Neuronal stem cell (in vitro differentiated cells): ENCODE data around the gene PSMB11.

ENCODE experiments used
- DNase-seq: peaks from one replicate; pipeline ENCODE4 v3.0.0-alpha.2; 2013; ENCODE audit warnings: low spot score
- H2AFZ ChIP-seq: one replicate; pipeline ENCODE4 v1.6.1; 2013; ENCODE audit warnings: mild to moderate bottlenecking, low read length, inconsistent platforms
- H2AK5ac ChIP-seq: 2 replicates; pipeline ENCODE4 v1.6.1; 2013; ENCODE audit warnings: low read depth, mild to moderate bottlenecking, inconsistent platforms, low read length, moderate library complexity, mixed read lengths
- H2BK120ac ChIP-seq: 2 replicates; pipeline ENCODE4 v1.6.1; 2013; ENCODE audit warnings: low read depth, mild to moderate bottlenecking, inconsistent platforms, low read length, moderate library complexity, mixed read lengths
- H2BK12ac ChIP-seq: one replicate; pipeline ENCODE4 v1.6.1; 2013; ENCODE audit warnings: low read length, inconsistent platforms
- H2BK15ac ChIP-seq: 2 replicates; pipeline ENCODE4 v1.6.1; 2013; ENCODE audit warnings: mild to moderate bottlenecking, low read length, inconsistent platforms, mixed read lengths
- H2BK5ac ChIP-seq: one replicate; pipeline ENCODE4 v1.6.1; 2013; ENCODE audit warnings: inconsistent platforms, mild to moderate bottlenecking, low read length, moderate library complexity
- H3K14ac ChIP-seq: one replicate; pipeline ENCODE4 v1.6.1; 2013; ENCODE audit warnings: low read length, inconsistent platforms
- H3K18ac ChIP-seq: 2 replicates; pipeline ENCODE4 v1.6.1; 2013; ENCODE audit warnings: low read length, inconsistent platforms
- H3K23ac ChIP-seq: 2 replicates; pipeline ENCODE4 v1.6.1; 2013; ENCODE audit warnings: low read depth, mild to moderate bottlenecking, mixed read lengths, low read length, inconsistent platforms; ENCODE audit not compliant: poor library complexity
- H3K27ac ChIP-seq: replicated peaks from 3 replicates; pipeline ENCODE4 v1.5.1; 2013; ENCODE audit warnings: low read length, inconsistent platforms
- H3K27me3 ChIP-seq, 3 experiments: 2 replicates each; pipeline ENCODE4 v1.6.1; 2013; ENCODE audit warnings: low read length in 3 of 3, mild to moderate bottlenecking in 2 of 3, inconsistent platforms in 1 of 3, low read depth in 1 of 3, mixed read lengths in 1 of 3, moderate library complexity in 1 of 3; ENCODE audit not compliant: control insufficient read depth in 3 of 3, insufficient read depth in 3 of 3
- H3K36me3 ChIP-seq, 2 donors: replicated peaks in 1 of 2; 2 replicates each; pipeline ENCODE4 v1.6.1; 2013; ENCODE audit warnings: low read length in 2 of 2; ENCODE audit not compliant: control insufficient read depth in 2 of 2, insufficient read depth in 2 of 2
- H3K4ac ChIP-seq: 2 replicates; pipeline ENCODE4 v1.6.1; 2013; ENCODE audit warnings: inconsistent platforms, mild to moderate bottlenecking, low read length, moderate library complexity
- H3K4me1 ChIP-seq, 2 donors: 1 replicate in 1 of 2; 2 replicates in 1 of 2; pipeline ENCODE4 v1.6.1; 2013; ENCODE audit warnings: low read length in 2 of 2, low read depth in 1 of 2; ENCODE audit not compliant: control insufficient read depth in 2 of 2, insufficient read depth in 1 of 2
- H3K4me2 ChIP-seq: one replicate; pipeline ENCODE4 v1.6.1; 2013; ENCODE audit warnings: mild to moderate bottlenecking, low read length, inconsistent platforms; ENCODE audit not compliant: insufficient read depth, poor library complexity, severe bottlenecking
- H3K4me3 ChIP-seq, 2 donors: 2 replicates each; pipeline ENCODE4 v1.5.1; 2013; ENCODE audit warnings: low read length in 2 of 2, mild to moderate bottlenecking in 2 of 2, inconsistent platforms in 1 of 2, moderate library complexity in 1 of 2
- H3K79me1 ChIP-seq: one replicate; pipeline ENCODE4 v1.6.1; 2013; ENCODE audit warnings: low read depth, mild to moderate bottlenecking, inconsistent platforms, low read length, moderate library complexity
- H3K9ac ChIP-seq: one replicate; pipeline ENCODE4 v1.6.1; 2013; ENCODE audit warnings: mild to moderate bottlenecking, low read depth, low read length, inconsistent platforms; ENCODE audit not compliant: poor library complexity
- H3K9me3 ChIP-seq, 2 donors: replicated peaks in 1 of 2; 2 replicates each; pipeline versions ENCODE3 to v1.6.1; 2013; ENCODE audit warnings: low read length in 2 of 2, mild to moderate bottlenecking in 2 of 2, inconsistent platforms in 1 of 2, low read depth in 1 of 2, mixed read lengths in 1 of 2, moderate library complexity in 1 of 2; ENCODE audit not compliant: control insufficient read depth in 2 of 2, insufficient read depth in 1 of 2
- H4K8ac ChIP-seq: one replicate; pipeline ENCODE4 v1.6.1; 2013; ENCODE audit warnings: low read depth, mild to moderate bottlenecking, inconsistent platforms, low read length, moderate library complexity
- H4K91ac ChIP-seq: one replicate; pipeline ENCODE4 v1.6.1; 2013; ENCODE audit warnings: low read length, low read depth, mild to moderate bottlenecking, inconsistent platforms; ENCODE audit not compliant: poor library complexity
- WGBS, 2 donors: extraction: QIAGEN DNeasy Blood & Tissue Kit; methylation state at CpG; one replicate each; pipeline ENCODE4 v1.1.7; 2013; ENCODE audit warnings: missing lambda C conversion rate in 2 of 2, mixed read lengths in 1 of 2; ENCODE audit not compliant: insufficient read length in 2 of 2, insufficient replicate concordance in 1 of 2; ENCODE audit errors: extremely low coverage in 2 of 2; 5-methylcytosine and 5-hydroxymethylcytosine counted together

PSMB11 gene

GRCh38 chr14:23066855-23067744 is 25.1 kb downstream of the PSMB11 start:
- Histone ChIP-seq H3K27ac (no peak overlapping the region), H2AFZ (no peak overlapping the region), H2BK12ac (no peak overlapping the region), H3K4me1 (peaks cover 21 to 23% of the 10 kb centered on the region in 2 donors), H3K18ac (no peak overlapping the region), H4K91ac (no peak overlapping the region), H3K4me2 (no peak overlapping the region), H3K27me3 (no peaks in the 10 kb centered on the region), H3K4me3 (no peak overlapping the region), H2BK120ac (no peak overlapping the region), H3K14ac (no peak overlapping the region), H3K23ac (no peak overlapping the region), H3K79me1 (peaks cover 8% of the 10 kb centered on the region), H3K4ac (no peak overlapping the region), H2BK5ac (no peak overlapping the region), H2BK15ac (no peak overlapping the region), H3K9me3 (no peaks in the 10 kb centered on the region), H4K8ac (no peak overlapping the region), H3K36me3 (peaks cover 61 to 77% of the 10 kb centered on the region in 2 donors), H2AK5ac (no peak overlapping the region), H3K9ac (no peak overlapping the region)
- no CpG with 5 or more reads among the region's 23 CpGs for whole genome bisulfite sequencing, 2 donors
- DNase-seq, result no peak

- H3K36me3 ChIP-seq, result peaks cover 56 to 77% of the 10 kb centered on the region in 2 donors
- H3K9me3 ChIP-seq, result no peaks in the 10 kb centered on the region
- H2BK5ac ChIP-seq, result no peak overlapping the region
- no peak overlapping the region for H3K4ac ChIP-seq
- no peak overlapping the region for H3K9ac ChIP-seq
- H3K23ac ChIP-seq, result no peak overlapping the region
- peaks cover 8% of the 10 kb centered on the region for H3K79me1 ChIP-seq
- H4K91ac ChIP-seq, result no peak overlapping the region
- no peak overlapping the region for H3K27ac ChIP-seq
- H2BK12ac ChIP-seq, result no peak overlapping the region
- H2BK15ac ChIP-seq, result no peak overlapping the region
- no peaks in the 10 kb centered on the region for H3K27me3 ChIP-seq
- WGBS, 2 donors, result no CpG with 5 or more reads among the region's 14 CpGs
- H2BK120ac ChIP-seq, result no peak overlapping the region
- H3K14ac ChIP-seq, result no peak overlapping the region
- H3K4me2 ChIP-seq, result peak overlapping the region; percentile 12
- no peak overlapping the region for H3K4me3 ChIP-seq
- H2AFZ ChIP-seq, result no peak overlapping the region
- H4K8ac ChIP-seq, result no peak overlapping the region
- no peak overlapping the region for H2AK5ac ChIP-seq
- DNase-seq, result no peak
- H3K4me1 ChIP-seq, result peaks cover 23 to 25% of the 10 kb centered on the region in 2 donors
- no peak overlapping the region for H3K18ac ChIP-seq
Observed at GRCh38 chr14:23067847-23068788, 26.1 kb downstream of the PSMB11 start.

- Histone ChIP-seq H3K4me1 (peaks cover 23 to 25% of the 10 kb centered on the region in 2 donors), H3K18ac (no peak overlapping the region), H2BK12ac (no peak overlapping the region), H2AK5ac (no peak overlapping the region), H4K8ac (no peak overlapping the region), H3K23ac (no peak overlapping the region), H3K9ac (no peak overlapping the region), H3K4ac (no peak overlapping the region), H3K4me2 (no peak overlapping the region), H4K91ac (no peak overlapping the region), H2BK120ac (no peak overlapping the region), H2BK15ac (no peak overlapping the region), H3K79me1 (peaks cover 8% of the 10 kb centered on the region), H3K27me3 (no peaks in the 10 kb centered on the region), H3K4me3 (no peak overlapping the region), H3K9me3 (no peaks in the 10 kb centered on the region), H3K36me3 (peaks cover 50 to 71% of the 10 kb centered on the region in 2 donors), H2AFZ (no peak overlapping the region), H3K27ac (peak overlapping the region; percentile 59), H2BK5ac (no peak overlapping the region), H3K14ac (no peak overlapping the region)
- DNase-seq, result peak; percentile 89
- no CpG with 5 or more reads among the region's 8 CpGs for WGBS, 2 donors
Observed at GRCh38 chr14:23068789-23069412, 26.9 kb downstream of the PSMB11 start.
